OCI-LY7 (cell line): ENCODE measurements around the gene USP53. TPM values are rescaled to one million over a fixed set of nuclear protein-coding genes. Genes with fewer than 3 reads are reported as not detected.

Experiments used
- BruUV-seq: library from RNA; stranded (reverse); fragments of 400-500 nt; replicated peaks from 2 replicates; lab custom pipeline; 2021; lab: Mats Ljungman, UMichigan
- CTCF ChIA-PET: fragments of 300-600 bp; sonication (Branson Sonifier 250); formaldehyde crosslinking; loops from one replicate; lab custom pipeline; 2022; ENCODE audit warnings: antibody characterized with exemption; ENCODE audit not compliant: unreplicated experiment; lab: Charles Lee
- POLR2A ChIA-PET: fragments of 300-600 bp; sonication (Branson Sonifier 250); formaldehyde crosslinking; loops from one replicate; lab custom pipeline; 2022; ENCODE audit warnings: antibody characterized with exemption; lab: Charles Lee
- DNase-seq: peaks from one replicate; pipeline ENCODE4 v3.0.0-alpha.2; 2015; ENCODE audit warnings: low spot score
- H2AFZ ChIP-seq: fragments of 200-600 bp; sonication (generic), shearing (Covaris generic); 2 replicates; pipeline ENCODE4 v1.6.1; 2014; ENCODE audit warnings: mild to moderate bottlenecking, antibody characterized with exemption, low read length, moderate library complexity
- H3K27ac ChIP-seq: fragments of 200-600 bp; sonication (generic); 2 replicates; pipeline ENCODE4 v1.5.1; 2014; ENCODE audit warnings: mixed run types, low read depth, mild to moderate bottlenecking, moderate library complexity, low read length, inconsistent platforms; ENCODE audit not compliant: poor library complexity, severe bottlenecking
- H3K36me3 ChIP-seq: fragments of 200-600 bp; sonication (generic); 2 replicates; pipeline ENCODE4 v1.6.1; 2014; ENCODE audit warnings: mild to moderate bottlenecking, antibody characterized with exemption, low read length, moderate library complexity, mixed read lengths; ENCODE audit not compliant: insufficient read depth
- H3K4me1 ChIP-seq: fragments of 200-600 bp; sonication (generic); 2 replicates; pipeline ENCODE4 v1.5.1; 2014; ENCODE audit warnings: mild to moderate bottlenecking, low read length; ENCODE audit not compliant: insufficient read depth, poor library complexity, severe bottlenecking
- H3K4me2 ChIP-seq: fragments of 200-600 bp; sonication (generic); 2 replicates; pipeline ENCODE4 v1.6.1; 2014; ENCODE audit warnings: mild to moderate bottlenecking, low read length
- H3K4me3 ChIP-seq: fragments of 200-600 bp; sonication (generic); 2 replicates; pipeline ENCODE4 v1.5.1; 2014; ENCODE audit warnings: mild to moderate bottlenecking, low read depth, low read length; ENCODE audit not compliant: poor library complexity, severe bottlenecking
- H3K79me2 ChIP-seq: fragments of 200-600 bp; sonication (generic); 2 replicates; pipeline ENCODE4 v1.6.1; 2016; ENCODE audit warnings: low read depth, mild to moderate bottlenecking, low read length, moderate library complexity, mixed read lengths; ENCODE audit not compliant: insufficient read depth
- H3K9me2 ChIP-seq: fragments of 200-600 bp; sonication (generic); 2 replicates; pipeline ENCODE4 v1.6.1; 2016; ENCODE audit warnings: mild to moderate bottlenecking, low read length, mixed read lengths; ENCODE audit not compliant: insufficient read depth
- H3K9me3 ChIP-seq: fragments of 200-600 bp; sonication (generic); 2 replicates; pipeline ENCODE4 v1.6.1; 2014; ENCODE audit warnings: mild to moderate bottlenecking, mixed run types, low read length, mixed read lengths
- H4K20me1 ChIP-seq: fragments of 200-600 bp; sonication (generic); 2 replicates; pipeline ENCODE4 v1.6.1; 2014; ENCODE audit warnings: mild to moderate bottlenecking, antibody characterized with exemption, low read length, moderate library complexity, mixed read lengths; ENCODE audit not compliant: insufficient read depth
- CTCF ChIP-seq: fragments of 200-600 bp; sonication (generic); conservative IDR thresholded peaks from 2 replicates; pipeline ENCODE4 v1.5.1; 2014; ENCODE audit warnings: mild to moderate bottlenecking, antibody characterized with exemption, low read length, moderate library complexity, mixed read lengths
- EZH2phosphoT487 ChIP-seq: fragments of 200-600 bp; sonication (generic); IDR thresholded peaks from 2 replicates; pipeline ENCODE4 v1.6.1; 2018; ENCODE audit warnings: low read depth, borderline replicate concordance, mild to moderate bottlenecking, mixed run types, antibody characterized with exemption, low read length, moderate library complexity, mixed read lengths
- intact Hi-C: fragments of 100-400 bp; cut with micrococcal nuclease; formaldehyde crosslinking; loops from one replicate; pipeline ENCODE4 v1.10.0; 2022; ENCODE audit not compliant: unreplicated experiment
- total RNA-seq, 2 experiments: library from RNA; depleted of rRNA in 1 of 2; stranded (reverse); fragments of >200 nt in 1 of 2; shearing (Covaris generic) in 1 of 2; gene quantifications; 2 replicates each; pipeline ENCODE4 v1.2.3, GENCODE V29; 2014 to 2022

The USP53 gene
- total RNA-seq, 2 experiments from 2014 or later: 4.9 to 9.2 TPM

- no TSS peak for BruUV-seq
- H3K36me3 ChIP-seq: peaks cover 4% of the 10 kb centered on the region; the same call in 1 of the 2 replicates
- H2AFZ ChIP-seq: no peak overlapping the region
- no peak for DNase-seq
- POLR2A ChIA-PET: interaction anchor here (0.7 kb wide), 1 partner anchor 109 kb away, joined by 3 read pairs; no protein-coding TSS in a partner anchor
- H3K4me2 ChIP-seq: no peak overlapping the region
- peaks cover 1% of the 10 kb centered on the region for H3K4me1 ChIP-seq
- no peak overlapping the region for H3K27ac ChIP-seq
- H3K4me3 ChIP-seq: no peak overlapping the region
- CTCF ChIA-PET: no interaction called here
- H3K79me2 ChIP-seq: no peaks in the 10 kb centered on the region
- no peaks in the 10 kb centered on the region for H3K9me2 ChIP-seq
- H4K20me1 ChIP-seq: no peaks in the 10 kb centered on the region
- TF ChIP-seq CTCF (no peak), EZH2phosphoT487 (no peak)
- intact Hi-C loops: no loop called here
- no peaks in the 10 kb centered on the region for H3K9me3 ChIP-seq
These were observed 15.2 kb downstream of the USP53 start for GRCh38 chr4:119227690-119228089.

GRCh38 chr4:119228406-119228805 lies 15.9 kb downstream of the USP53 start:
- ChIA-PET POLR2A (interaction anchor here (0.7 to 1.6 kb wide), 3 partner anchors 11 to 110 kb away, joined by 3 to 5 read pairs (median 3); no protein-coding TSS in a partner anchor), CTCF (no interaction called here)
- DNase-seq: no peak
- TF ChIP-seq CTCF: no peak
- TF ChIP-seq EZH2phosphoT487: no peak
- Histone ChIP-seq H3K4me2 (no peak overlapping the region), H3K9me2 (no peaks in the 10 kb centered on the region), H4K20me1 (no peaks in the 10 kb centered on the region), H2AFZ (no peak overlapping the region), H3K9me3 (no peaks in the 10 kb centered on the region), H3K4me3 (no peak overlapping the region), H3K27ac (no peak overlapping the region), H3K4me1 (peaks cover 8% of the 10 kb centered on the region), H3K79me2 (peaks cover 4% of the 10 kb centered on the region; the same call in 1 of the 2 replicates), H3K36me3 (0 out of 2 replicates have a peak, but pooled peaks cover 4% of the 10 kb centered on the region)
- intact Hi-C loops: no loop called here
- BruUV-seq: no TSS peak

GRCh38 chr4:119229908-119230687 lies 17.6 kb downstream of the USP53 start:
- H3K79me2 ChIP-seq: peaks cover 6% of the 10 kb centered on the region; the same call in 1 of the 2 replicates
- no peak overlapping the region for H3K4me2 ChIP-seq
- POLR2A ChIA-PET: interaction anchor here (0.7 to 1.6 kb wide), 2 partner anchors 15 to 353 kb away, joined by 3 to 5 read pairs; no protein-coding TSS in a partner anchor
- no peak overlapping the region for H3K4me3 ChIP-seq
- BruUV-seq: no TSS peak
- no peaks in the 10 kb centered on the region for H3K9me2 ChIP-seq
- no peak overlapping the region for H2AFZ ChIP-seq
- H4K20me1 ChIP-seq: no peaks in the 10 kb centered on the region
- H3K9me3 ChIP-seq: no peaks in the 10 kb centered on the region
- no peak for DNase-seq
- intact Hi-C loops: no loop called here
- CTCF ChIA-PET: no interaction called here
- TF ChIP-seq CTCF (no peak), EZH2phosphoT487 (no peak)
- peaks cover 17% of the 10 kb centered on the region for H3K4me1 ChIP-seq
- H3K27ac ChIP-seq: no peak overlapping the region
- 0 out of 2 replicates have a peak, but pooled peaks cover 4% of the 10 kb centered on the region for H3K36me3 ChIP-seq
